K562 (cell line): ENCODE measurements around the gene FAM47C. TPM values are rescaled to one million over a fixed set of nuclear protein-coding genes. Genes with fewer than 3 reads are reported as not detected.

Experiments
- ATAC-seq: fragments of 200-7000 bp; cut with Tn5 transposase; 3 replicates; pipeline ENCODE4 v1.9.1; 2020; ENCODE audit warnings: moderate library complexity
- BruUV-seq: library from RNA; stranded (reverse); fragments of 400-500 nt; replicated peaks from 2 replicates; lab custom pipeline; 2021; lab: Mats Ljungman, UMichigan
- CTCF ChIA-PET: fragments of 300-600 bp; formaldehyde crosslinking; extraction: SDS; loops from one replicate; lab custom pipeline; 2021; ENCODE audit warnings: low intra/inter-chr PET ratio; lab: Yijun Ruan, JAX
- POLR2A ChIA-PET: fragments of 300-600, 350-650 bp; sonication (Branson Sonifier 250); formaldehyde crosslinking; extraction: SDS; loops from one replicate; lab custom pipeline; 2021; ENCODE audit warnings: antibody characterized with exemption, inconsistent platforms; lab: Yijun Ruan, JAX
- DNase-seq, 4 experiments: peaks; one replicate each; pipeline versions ENCODE4 v3.0.0 to v3.0.0-alpha.2; 2011 to 2018; ENCODE audit warnings: low spot score in 3 of 4, mixed read lengths in 3 of 4; ENCODE audit errors: extremely low read depth in 1 of 4
- FAIRE-seq: peaks from 2 replicates; lab custom pipeline; 2011; peaks lifted over from hg19 to GRCh38; lab: Jason Lieb, UNC
- H2AFZ ChIP-seq: 2 replicates; pipeline ENCODE4 v1.6.0; 2011; ENCODE audit warnings: low read depth, low read length, control low read depth, inconsistent platforms
- H3K27ac ChIP-seq: fragments of 200-600 bp; 3 replicates; pipeline ENCODE4 v1.8.0; 2011; ENCODE audit warnings: low read depth, mild to moderate bottlenecking, control low read depth, inconsistent platforms, low read length, moderate library complexity, mixed read lengths; ENCODE audit errors: extremely low read depth
- H3K27me3 ChIP-seq, 2 experiments: fragments of 300-600 bp in 1 of 2; 2 replicates in 1 of 2; 3 replicates in 1 of 2; pipeline versions ENCODE4 v1.6.0 to v1.8.0; 2011; ENCODE audit warnings: inconsistent platforms in 2 of 2, low read length in 2 of 2, mild to moderate bottlenecking in 1 of 2, mixed read lengths in 1 of 2, moderate library complexity in 1 of 2; ENCODE audit not compliant: control insufficient read depth in 2 of 2, insufficient read depth in 2 of 2
- H3K36me3 ChIP-seq: fragments of 300-600 bp; 3 replicates; pipeline ENCODE4 v1.8.0; 2011; ENCODE audit warnings: mild to moderate bottlenecking, low read length, inconsistent platforms; ENCODE audit not compliant: control insufficient read depth, insufficient read depth
- H3K4me1 ChIP-seq, 2 experiments: fragments of 200-600 bp in 1 of 2; replicated peaks in 1 of 2; 2 replicates in 1 of 2; 3 replicates in 1 of 2; pipeline versions ENCODE4 v1.5.1 to v1.8.0; 2011; ENCODE audit warnings: inconsistent platforms in 2 of 2, low read length in 2 of 2, mild to moderate bottlenecking in 1 of 2, mixed read lengths in 1 of 2, moderate library complexity in 1 of 2; ENCODE audit not compliant: control insufficient read depth in 2 of 2, insufficient read depth in 2 of 2
- H3K4me2 ChIP-seq: 2 replicates; pipeline ENCODE4 v1.6.1; 2011; ENCODE audit warnings: low read length, control low read depth, inconsistent platforms, mixed read lengths; ENCODE audit not compliant: insufficient read depth
- H3K4me3 ChIP-seq: fragments of 200-600 bp; sonication (generic), shearing (Covaris generic); 2 replicates; pipeline ENCODE4 v1.5.1; 2016; ENCODE audit warnings: control low read depth, inconsistent platforms
- H3K79me2 ChIP-seq: fragments of 200-600 bp; 3 replicates; pipeline ENCODE4 v1.8.0; 2011; ENCODE audit warnings: low read length, inconsistent platforms; ENCODE audit not compliant: control insufficient read depth, insufficient read depth
- H3K9ac ChIP-seq, 2 experiments: 2 replicates each; pipeline versions ENCODE4 v1.6.0 to v1.6.1; 2011; ENCODE audit warnings: low read depth in 2 of 2, low read length in 2 of 2, control low read depth in 1 of 2, inconsistent platforms in 1 of 2, mild to moderate bottlenecking in 1 of 2, mixed read lengths in 1 of 2; ENCODE audit not compliant: insufficient read depth in 1 of 2
- H3K9me1 ChIP-seq: one replicate; pipeline ENCODE4 v1.6.0; 2011; ENCODE audit warnings: inconsistent platforms, mild to moderate bottlenecking, low read length, moderate library complexity; ENCODE audit not compliant: control insufficient read depth, insufficient read depth
- H3K9me3 ChIP-seq: replicated peaks from 2 replicates; pipeline ENCODE4 v1.5.1; 2011; ENCODE audit warnings: low read depth, low read length, inconsistent platforms; ENCODE audit not compliant: control insufficient read depth, insufficient read depth
- H4K20me1 ChIP-seq: replicated peaks from 2 replicates; pipeline ENCODE4 v1.6.1; 2011; ENCODE audit warnings: low read length, inconsistent platforms, mixed read lengths; ENCODE audit not compliant: control insufficient read depth, insufficient read depth
- CBX1 ChIP-seq: sonication (generic); IDR thresholded peaks from 2 replicates; pipeline ENCODE4 v1.6.1; 2016; ENCODE audit warnings: antibody characterized with exemption, low read depth, mild to moderate bottlenecking
- CTCF ChIP-seq, 3 experiments: IDR thresholded peaks in 2 of 3; conservative IDR thresholded peaks in 1 of 3; 2 replicates each; pipeline ENCODE4 v1.5.1; 2011 to 2012; ENCODE audit warnings: low read length in 3 of 3, mild to moderate bottlenecking in 3 of 3, control low read depth in 2 of 3, improper control_type of control experiment in 1 of 3, inconsistent platforms in 1 of 3, low read depth in 1 of 3, mixed read lengths in 1 of 3, moderate library complexity in 1 of 3; ENCODE audit not compliant: insufficient read depth in 2 of 3
- HOXB6 ChIP-seq: fragments of 250-450 bp; sonication (Bioruptor Pico); IDR thresholded peaks from 2 replicates; pipeline ENCODE4 v1.5.1; 2022; ENCODE audit warnings: mild to moderate bottlenecking, borderline replicate concordance
- JUN ChIP-seq, 2 experiments: sonication (generic) in 1 of 2; formaldehyde crosslinking in 1 of 2; IDR thresholded peaks; 2 replicates each; pipeline versions ENCODE4 v1.6.1 to v1.8.0; 2012 to 2022; ENCODE audit warnings: borderline replicate concordance in 2 of 2, mild to moderate bottlenecking in 2 of 2, improper control_type of control experiment in 1 of 2, low read depth in 1 of 2, low read length in 1 of 2, missing genetic modification reagents in 1 of 2
- KAT2B ChIP-seq: IDR thresholded peaks from one replicate; pipeline ENCODE4 v1.6.1; 2012; ENCODE audit warnings: low read depth, mild to moderate bottlenecking, control low read depth, inconsistent platforms, low read length, moderate library complexity
- MBD2 ChIP-seq: sonication (generic); IDR thresholded peaks from 2 replicates; pipeline ENCODE4 v1.6.1; 2016; ENCODE audit warnings: low read depth, borderline replicate concordance
- MCM2 ChIP-seq: fragments of 450-650 bp; IDR thresholded peaks from 2 replicates; pipeline ENCODE4 v1.6.1; 2017; ENCODE audit warnings: low read depth, mild to moderate bottlenecking
- MTA2 ChIP-seq: fragments of 450-650 bp; IDR thresholded peaks from 2 replicates; pipeline ENCODE4 v1.6.1; 2016; ENCODE audit warnings: low read depth
- PML ChIP-seq: IDR thresholded peaks from 2 replicates; pipeline ENCODE4 v1.6.1; 2012; ENCODE audit warnings: low read length, inconsistent platforms
- RAD21 ChIP-seq, 2 experiments: fragments of 250-450 bp in 1 of 2; fragments of 450-650 bp in 1 of 2; sonication (Bioruptor Pico) in 1 of 2; formaldehyde crosslinking in 1 of 2; IDR thresholded peaks in 1 of 2; conservative IDR thresholded peaks in 1 of 2; 2 replicates each; pipeline versions ENCODE4 v1.4.0 to v1.8.0; 2020 to 2022; ENCODE audit warnings: mild to moderate bottlenecking in 2 of 2, moderate library complexity in 1 of 2
- SMAD4 ChIP-seq: fragments of 250-450 bp; sonication (Bioruptor Pico); conservative IDR thresholded peaks from 2 replicates; pipeline ENCODE4 v1.8.0; 2021; ENCODE audit warnings: inconsistent platforms, mild to moderate bottlenecking, moderate library complexity
- SMARCA4 ChIP-seq: fragments of 450-650 bp; IDR thresholded peaks from 2 replicates; pipeline ENCODE4 v1.6.1; 2016
- SMC3 ChIP-seq: conservative IDR thresholded peaks from 2 replicates; pipeline ENCODE4 v1.6.1; 2011; ENCODE audit warnings: low read depth, low read length, improper control_type of control experiment; ENCODE audit not compliant: insufficient read depth
- TCF15 ChIP-seq: fragments of 250-450 bp; sonication (Bioruptor Pico); IDR thresholded peaks from 2 replicates; pipeline ENCODE4 v1.8.0; 2022; ENCODE audit warnings: moderate library complexity, mild to moderate bottlenecking, inconsistent platforms
- TFE3 ChIP-seq: fragments of 450-650 bp; formaldehyde crosslinking; IDR thresholded peaks from 2 replicates; pipeline ENCODE4 v1.4.0; 2020; ENCODE audit warnings: mild to moderate bottlenecking, mixed read lengths
- TRIM24 ChIP-seq, 2 experiments: fragments of 450-650 bp; IDR thresholded peaks; 2 replicates each; pipeline ENCODE4 v1.6.1; 2016
- ZNF174 ChIP-seq: fragments of 250-450 bp; sonication (Bioruptor Pico); IDR thresholded peaks from 2 replicates; pipeline ENCODE4 v1.4.0; 2020; ENCODE audit warnings: mild to moderate bottlenecking
- WGBS: fragments of 100-300 bp; shearing (Covaris generic); methylation state at CpG from one replicate; pipeline ENCODE4 v1.1.6; 2016; ENCODE audit warnings: low coverage, mixed read lengths; ENCODE audit not compliant: insufficient coverage; ENCODE audit errors: missing lambda C conversion rate; 5-methylcytosine and 5-hydroxymethylcytosine counted together
- in situ Hi-C: fragments of 300-500 bp; cut with MboI; formaldehyde crosslinking; loops from 4 replicates; pipeline ENCODE4 v1.15.0; 2018; ENCODE audit warnings: inconsistent platforms, mixed read lengths
- intact Hi-C: fragments of 100-400 bp; cut with micrococcal nuclease; formaldehyde crosslinking; loops from 2 replicates; pipeline ENCODE4 v1.14.2; 2022
- polyA plus RNA-seq, 8 experiments: library from polyadenylated mRNA; depleted of rRNA in 4 of 8; stranded (reverse) in 5 of 8; unstranded in 3 of 8; fragments of >200 nt; fragmentation: Nextera tagmentation in 2 of 8; fragmentation: Illumina TruSeq in 1 of 8; extraction: Ambion mirVana in 2 of 8; extraction: Trizol in 1 of 8; gene quantifications; 2 replicates each; pipeline versions ENCODE4 v1.2.1 to v1.2.3, GENCODE V29; 2011 to 2014; ENCODE audit warnings: inconsistent platforms in 1 of 8, missing spikeins in 1 of 8
- total RNA-seq, 7 experiments: library from RNA; depleted of rRNA in 6 of 7; stranded (reverse); fragments of >200 nt in 6 of 7; fragmentation: Illumina TruSeq in 2 of 7; extraction: Trizol in 2 of 7; gene quantifications; 2 replicates each; pipeline versions ENCODE4 v1.2.1 to v1.2.3, GENCODE V29; 2011 to 2021; ENCODE audit warnings: low replicate concordance in 1 of 7

FAM47C gene
- total and polyA plus RNA-seq, 9 of the 15 experiments (the other 6 are each of a cell fraction or from before 2014, with no cell fraction given): not detected

- 0% methylated on average over 3 of the region's 3 CpGs for WGBS
- CTCF ChIA-PET: no interaction called here
- FAIRE-seq: no peak
- H3K9ac ChIP-seq: no peak overlapping the region
- DNase-seq: peak; percentile 5 to 38 (median 8)
- BruUV-seq: no TSS peak
- no peak overlapping the region for H3K4me3 ChIP-seq
- peak; percentile 78; the same call in 2 of the 3 replicates for ATAC-seq
- H3K27ac ChIP-seq: no peak overlapping the region
- POLR2A ChIA-PET: no interaction called here
- no peaks in the 10 kb centered on the region for H3K27me3 ChIP-seq
- in situ Hi-C loops: no loop called here
- H3K9me3 ChIP-seq: no peaks in the 10 kb centered on the region
- no peak overlapping the region for H2AFZ ChIP-seq
- H3K36me3 ChIP-seq: no peaks in the 10 kb centered on the region
- H3K4me1 ChIP-seq: no peaks in the 10 kb centered on the region
- intact Hi-C loops: no loop called here
- H3K4me2 ChIP-seq: no peak overlapping the region
- no peaks in the 10 kb centered on the region for H3K9me1 ChIP-seq
- H4K20me1 ChIP-seq: no peaks in the 10 kb centered on the region
- H3K79me2 ChIP-seq: no peaks in the 10 kb centered on the region
- TF ChIP-seq RAD21 (CRISPR knock-in tag; conservative IDR thresholded peaks at IDR 0.05 in 1 of 2, IDR thresholded peaks at IDR 0.05 in 1 of 2): peak; percentile 40 to 64; a peak in 3 of 4 replicates
- peak in 2 of 3 experiments; percentile 53 to 59; a peak in 4 of 6 replicates for TF ChIP-seq CTCF (IDR thresholded peaks at IDR 0.05 in 2 of 3, conservative IDR thresholded peaks at IDR 0.05 in 1 of 3; ENCODE audit: insufficient read depth in 2 of 3, low read depth in 1 of 3, low read length in 3 of 3)
- no peak for TF ChIP-seq TCF15 (CRISPR knock-in tag)
- TF ChIP-seq KAT2B: no peak
- TF ChIP-seq TRIM24 (IDR thresholded peaks at IDR 0.05): no peak
- no peak for TF ChIP-seq MTA2
- TF ChIP-seq JUN (IDR thresholded peaks at IDR 0.05; ENCODE audit: borderline replicate concordance, low read depth, low read length): no peak
- no peak for TF ChIP-seq JUN (CRISPR knock-in tag; IDR thresholded peaks at IDR 0.05; ENCODE audit: borderline replicate concordance)
- no peak for TF ChIP-seq SMARCA4
- TF ChIP-seq SMAD4: no peak
- TF ChIP-seq SMC3: 0 out of 2 replicates have a peak, but pooled peaks have one; percentile 27
- no peak for TF ChIP-seq MCM2
- TF ChIP-seq HOXB6 (CRISPR knock-in tag): no peak
- TF ChIP-seq MBD2: no peak
- TF ChIP-seq TFE3 (CRISPR knock-in tag): no peak
- no peak for TF ChIP-seq CBX1
- TF ChIP-seq ZNF174 (CRISPR knock-in tag): no peak
- TF ChIP-seq PML: no peak
Observed at GRCh38 chrX:37060999-37061398, 52.8 kb downstream of the FAM47C start.
